ENCODE results near the gene GCK.
A peak's percentile ranks its signal among the peaks of the same experiment; 100 is the strongest.

The GCK gene

DNA sequence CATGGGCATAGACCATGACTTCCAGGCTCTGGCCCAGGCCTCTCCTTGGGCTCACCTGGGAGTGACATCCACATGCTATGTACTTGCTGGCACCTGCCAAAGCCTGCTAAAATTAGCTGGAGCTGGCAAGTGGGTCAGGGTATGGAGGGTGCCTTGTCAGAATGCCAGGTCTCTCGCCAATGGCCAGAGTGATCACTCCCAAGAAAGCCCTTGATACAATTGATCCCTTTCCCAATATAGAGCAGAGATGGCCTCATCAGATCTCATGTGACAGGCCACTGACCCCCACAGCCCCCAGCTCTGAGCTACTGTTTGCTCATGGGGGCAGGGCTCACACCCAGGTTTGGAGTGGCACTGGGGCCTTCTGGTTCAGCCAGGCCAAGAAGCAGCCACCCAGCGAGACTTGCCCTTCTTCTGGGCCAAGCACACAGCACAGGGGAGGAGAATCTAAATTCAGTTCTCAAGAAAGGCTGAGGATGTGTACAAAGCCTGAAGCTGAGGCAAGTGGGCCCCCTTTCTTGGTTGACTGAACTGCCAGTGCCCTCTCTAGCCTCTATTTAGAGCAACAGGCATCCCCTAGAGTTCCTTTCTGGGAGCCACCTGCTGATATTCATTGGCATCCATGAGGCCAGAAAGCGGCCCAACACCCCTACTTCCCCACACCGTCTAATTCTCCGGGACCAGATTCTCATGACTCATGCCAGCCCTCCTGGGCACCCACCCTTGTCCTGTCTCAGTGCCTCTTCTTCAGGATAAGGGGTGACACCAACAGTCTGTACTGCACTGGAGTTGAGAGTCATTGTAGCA, 29.2 kb downstream of the GCK start:
- DNase-seq = no peak
- intact Hi-C loops (cut with DNase I) = no loop called here

DNA sequence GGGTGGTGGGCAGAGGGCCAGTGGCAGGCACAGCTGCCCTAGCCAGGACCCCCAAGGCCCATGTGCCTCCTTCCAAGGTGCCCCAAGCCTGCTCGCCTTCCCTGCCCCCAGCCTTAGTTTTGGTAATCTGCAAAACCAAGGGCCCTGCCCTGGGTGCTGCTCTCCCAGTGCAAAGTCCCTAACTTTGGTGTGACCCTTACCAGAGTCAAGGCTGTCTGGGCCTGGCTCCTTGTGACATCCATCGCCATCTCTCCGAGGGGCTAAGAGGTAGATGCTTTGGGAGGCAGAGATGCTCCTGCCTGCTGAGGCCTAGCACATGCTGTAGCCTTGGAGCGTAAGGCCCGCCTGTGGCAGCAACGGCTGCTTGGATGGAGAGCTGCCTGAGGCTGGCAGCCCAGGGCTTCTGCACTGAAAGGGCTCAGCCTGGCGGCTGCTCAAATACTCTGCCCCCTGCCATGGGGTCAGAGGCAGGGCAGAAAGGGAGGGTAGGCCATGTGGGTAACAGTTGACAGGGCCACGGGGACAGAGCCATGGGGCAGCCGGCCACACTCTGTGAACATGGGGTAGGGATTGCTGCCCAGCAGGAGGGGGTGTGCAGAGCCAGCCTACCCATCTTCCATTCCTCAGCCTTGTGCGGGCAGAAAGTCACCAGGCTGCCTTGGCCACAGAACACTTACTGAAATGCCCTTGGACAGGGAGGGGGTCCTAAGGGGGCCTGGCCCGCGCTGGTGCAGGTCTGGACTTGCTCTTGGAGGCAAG, 30.2 kb downstream of the GCK start:
- intact Hi-C loops (cut with DNase I) = no loop called here
- peak in 1 of 10 donors; percentile 25 for DNase-seq

DNA sequence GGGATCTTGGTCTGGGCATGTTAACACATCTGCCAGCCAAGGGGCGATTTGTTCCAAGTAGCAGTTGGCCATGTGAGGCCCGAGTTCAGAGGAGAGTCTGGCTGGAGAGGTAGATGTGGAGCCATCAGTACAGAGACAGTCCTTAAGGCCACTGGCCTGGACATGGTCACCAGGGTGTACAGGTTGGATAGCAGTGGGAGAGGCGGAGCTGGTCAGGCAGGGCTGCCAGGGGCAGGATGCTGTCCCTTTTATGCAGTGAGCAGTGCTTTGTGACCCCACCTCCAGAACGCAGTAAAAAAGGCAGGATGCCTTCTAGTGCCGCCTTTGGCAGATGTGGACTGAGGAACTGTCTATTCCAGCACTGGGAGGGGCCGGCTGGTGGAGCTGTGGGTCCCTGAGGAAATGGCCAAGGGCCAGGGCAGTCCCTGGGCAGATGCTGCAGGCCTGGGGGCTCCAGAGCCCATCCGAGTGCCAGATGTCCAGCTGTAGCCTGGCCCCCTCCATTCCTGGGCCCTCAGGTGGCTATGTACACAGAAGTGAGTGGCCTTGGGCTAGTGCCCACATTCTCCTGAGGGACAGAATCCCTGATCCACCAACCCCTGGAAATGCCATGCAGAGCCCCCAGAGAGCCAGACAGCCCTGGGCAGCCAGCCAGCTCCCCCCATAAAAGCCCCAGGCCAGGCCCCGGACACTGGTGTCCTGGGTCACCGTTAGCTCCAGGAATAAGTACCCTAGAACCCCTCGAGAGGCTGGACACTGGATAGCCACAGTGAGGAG, 31.0 kb downstream of the GCK start:
- intact Hi-C loops (cut with DNase I) = no loop called here

DNA sequence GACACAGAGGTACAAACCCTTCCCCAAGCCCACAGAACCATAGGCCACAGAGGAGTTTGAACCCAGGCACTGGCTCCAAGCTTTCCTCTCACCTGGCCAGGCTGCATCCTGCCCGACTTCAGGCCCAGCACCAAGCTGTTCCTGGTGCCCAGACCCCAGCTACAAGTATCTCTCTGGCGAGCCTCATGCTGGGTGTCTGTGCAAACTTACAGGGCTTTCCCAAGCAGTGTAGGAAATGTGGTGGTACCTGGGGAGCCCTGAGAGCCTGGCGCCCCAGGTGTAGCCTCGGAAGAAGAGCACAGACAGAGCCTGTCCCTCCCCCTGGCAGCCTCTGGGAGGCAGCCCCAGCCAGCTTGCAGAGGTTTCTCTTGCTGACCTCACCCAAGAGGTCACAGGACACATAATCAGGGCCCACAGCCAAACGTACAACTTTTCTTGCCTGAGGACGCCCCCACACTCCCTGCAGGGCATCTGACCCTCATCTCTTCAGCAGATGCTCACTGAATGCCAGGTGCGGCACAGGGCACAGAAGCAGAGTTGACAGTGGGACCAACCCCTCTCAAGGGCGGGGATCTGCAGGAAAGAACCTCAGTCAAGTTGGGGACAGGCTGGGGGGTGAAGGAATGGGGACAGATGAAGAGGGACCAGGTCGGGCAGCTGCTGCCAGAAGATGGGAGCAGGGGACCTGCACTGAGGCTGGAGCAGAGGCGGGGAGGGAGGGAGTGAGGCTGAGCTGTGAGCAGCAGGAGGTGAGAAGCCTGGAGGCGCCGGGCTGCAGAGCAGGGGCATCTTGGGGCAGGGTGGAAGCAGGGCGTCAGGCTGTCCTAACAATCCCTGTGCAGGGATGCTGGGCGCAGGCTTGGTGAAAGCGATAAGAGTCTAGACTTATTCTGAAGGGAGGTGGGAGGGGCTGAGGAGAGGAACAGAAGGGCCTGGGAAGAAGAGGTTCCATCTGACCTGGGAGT, 31.8 kb downstream of the GCK start:
- DNase-seq = no peak
- intact Hi-C loops (cut with DNase I) = no loop called here

More for the DNA sequence above, 31.0 kb downstream of the GCK start:
- DNase-seq = no peak

DNA sequence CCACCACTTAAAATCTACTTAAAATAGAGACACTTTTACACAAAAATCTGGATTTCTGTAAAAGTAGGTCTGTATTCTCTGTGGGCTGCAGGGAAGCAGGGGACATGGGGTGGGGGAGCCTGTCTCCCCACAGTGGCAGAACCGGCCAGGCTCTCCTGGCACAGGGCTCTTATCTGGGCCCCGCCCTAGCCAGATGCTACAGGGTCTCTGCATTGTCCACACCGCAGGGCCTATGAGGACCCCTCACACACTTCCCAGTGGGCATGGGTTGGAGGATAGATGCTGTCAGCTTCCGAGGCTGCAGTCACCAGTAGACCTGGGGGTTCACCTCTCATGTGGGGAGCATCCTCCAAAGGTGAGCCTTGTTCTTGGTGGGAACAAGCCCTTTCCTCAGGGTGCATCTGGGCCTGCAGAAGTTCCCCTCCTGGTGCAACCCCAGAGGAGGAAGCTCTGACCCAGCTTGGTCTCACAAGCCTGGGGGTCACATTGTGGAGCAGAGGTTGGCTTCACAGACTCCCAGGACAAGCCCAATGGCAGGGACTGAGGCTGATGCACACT, 32.7 kb downstream of the GCK start:
- peak in 2 of 10 donors; percentile 30 to 60 for DNase-seq
- intact Hi-C loops (cut with DNase I) = no loop called here

DNA sequence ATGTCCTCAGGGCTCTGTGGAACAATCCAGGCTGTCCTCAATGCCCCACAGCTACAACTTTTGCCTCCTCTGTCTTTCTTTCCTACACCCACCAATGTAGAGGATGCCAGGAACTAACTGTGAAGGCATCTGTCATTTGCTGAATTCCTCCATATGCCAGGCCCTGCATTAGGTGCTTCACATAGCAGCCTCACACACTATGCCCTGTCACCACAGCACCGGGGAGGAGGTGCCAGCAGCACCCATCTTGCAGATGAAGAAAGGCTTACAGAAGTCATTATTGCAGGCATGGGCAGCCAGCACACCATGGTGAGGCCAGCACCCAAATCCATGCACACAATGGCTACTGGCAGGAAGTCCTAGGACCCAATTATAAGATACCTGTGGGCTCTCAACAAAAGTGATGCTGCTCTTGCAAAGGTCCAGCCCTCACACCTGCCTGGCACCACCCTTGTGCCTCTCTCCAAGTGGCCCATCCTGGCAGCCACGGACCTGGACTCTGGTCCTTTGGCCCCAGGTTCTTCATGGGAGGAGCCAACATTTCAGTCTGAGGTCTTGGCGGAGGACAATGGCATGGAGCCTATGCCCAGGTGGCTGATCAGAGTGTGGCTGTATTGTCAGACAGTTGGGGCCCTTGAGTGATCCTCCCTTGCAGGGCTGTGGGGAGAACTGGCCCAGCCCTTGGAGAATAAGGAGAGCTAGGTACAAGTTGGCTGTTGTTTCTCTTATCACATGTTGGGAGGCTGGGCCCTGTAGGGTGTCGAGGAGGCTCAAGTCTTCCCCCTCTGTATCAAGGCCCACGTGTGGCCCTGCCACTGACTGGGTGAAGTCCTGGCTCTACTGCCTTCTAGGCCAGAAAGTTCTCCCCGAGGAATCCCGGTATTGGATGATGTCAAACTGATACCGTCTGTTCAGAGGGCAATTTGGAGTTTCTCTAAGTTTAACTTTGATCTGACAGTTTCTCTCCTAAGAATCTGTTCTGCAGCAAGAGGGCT, 33.8 kb downstream of the GCK start:
- peak in 4 of 10 donors; percentile 30 to 92 (median 72) for DNase-seq
- intact Hi-C loops (cut with DNase I) = no loop called here

DNA sequence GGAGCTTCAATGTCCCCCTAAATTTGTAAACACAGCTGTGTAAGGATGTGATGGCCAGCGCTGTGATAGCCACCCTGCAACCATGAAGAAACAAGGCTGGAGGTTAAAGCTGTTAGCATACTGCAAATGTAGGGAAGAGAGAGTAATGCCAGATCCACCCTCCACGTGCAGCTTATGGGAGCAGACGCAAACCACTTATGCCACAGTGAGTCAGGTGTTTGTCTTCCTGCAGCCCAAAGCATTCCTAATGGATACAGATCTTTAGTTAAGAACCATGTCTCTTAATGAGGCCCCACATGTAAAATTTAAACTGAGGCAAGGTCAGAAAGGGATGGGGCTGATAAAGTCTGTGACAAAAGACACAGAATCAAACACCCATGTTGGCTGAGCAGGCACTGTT, 34.5 kb downstream of the GCK start:
- intact Hi-C loops (cut with DNase I) = no loop called here
- peak in 1 of 10 donors; percentile 14 for DNase-seq

DNA sequence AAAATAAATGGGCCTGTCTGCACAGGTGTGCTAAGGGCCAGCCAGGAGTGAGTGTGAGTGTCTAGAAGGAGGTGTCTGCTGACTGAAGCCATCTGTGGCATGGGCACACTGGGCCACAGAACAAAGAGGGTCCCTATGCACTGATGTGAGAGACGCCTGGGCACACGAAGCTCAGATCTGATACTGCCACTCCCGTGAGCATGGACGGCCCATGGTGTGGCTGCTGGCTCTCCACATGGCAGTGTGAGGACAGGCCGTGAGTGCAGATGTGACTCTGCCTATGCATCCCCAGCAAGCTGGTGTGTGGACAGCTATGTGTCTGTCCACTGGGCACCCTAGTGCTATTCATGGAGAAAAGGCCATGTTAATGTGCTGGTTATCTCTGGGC, 35.3 kb downstream of the GCK start:
- peak in 1 of 10 donors; percentile 52 for DNase-seq
- intact Hi-C loops (cut with DNase I) = no loop called here

DNA sequence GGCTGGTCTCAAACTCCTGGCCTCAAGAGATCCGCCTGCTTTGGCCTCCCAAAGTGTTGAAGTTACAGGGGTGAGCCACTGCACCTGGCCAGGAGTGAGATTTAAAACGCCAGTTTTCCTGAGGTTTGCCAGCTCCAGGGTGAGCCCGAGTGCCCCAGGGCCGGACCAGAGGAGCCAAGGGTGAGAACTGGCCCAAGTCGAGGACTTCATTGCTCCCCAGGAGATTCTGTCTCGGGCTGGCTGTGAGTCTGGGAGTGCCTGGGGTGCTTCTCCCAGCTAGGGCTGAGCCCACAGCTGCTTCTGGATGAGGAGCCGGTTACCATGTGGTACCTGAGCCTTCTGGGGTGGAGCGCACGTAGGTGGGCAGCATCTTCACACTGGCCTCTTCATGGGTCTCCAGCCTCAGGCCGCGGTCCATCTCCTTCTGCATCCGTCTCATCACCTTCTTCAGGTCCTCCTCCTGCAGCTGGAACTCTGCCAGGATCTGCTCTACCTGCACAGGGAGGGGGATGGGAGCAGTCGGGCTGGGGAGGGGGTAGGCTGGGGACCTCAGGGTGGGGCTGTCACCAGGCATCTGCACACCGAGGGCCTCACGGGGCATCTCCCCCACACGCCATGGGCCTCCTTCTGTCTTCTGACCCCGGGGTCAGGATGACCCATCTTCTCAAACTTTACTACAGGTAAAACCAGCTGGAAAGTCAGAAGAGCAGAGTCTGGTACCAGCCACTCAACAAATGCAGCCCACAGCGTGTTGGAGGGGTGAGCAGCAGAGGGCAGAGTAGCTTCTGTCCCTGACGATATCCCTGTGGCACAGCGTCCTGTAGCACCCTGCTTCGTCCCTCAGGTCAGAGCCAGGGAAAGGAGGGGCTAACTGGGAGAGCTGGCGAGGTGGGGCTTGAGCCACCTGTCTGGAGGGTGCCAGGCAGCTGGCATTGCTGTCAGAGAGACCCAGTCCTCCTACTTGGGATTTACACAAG, 36.0 kb downstream of the GCK start:
- peak in 2 of 10 donors; percentile 57 to 66 for DNase-seq
- intact Hi-C loops (cut with DNase I) = no loop called here

DNA sequence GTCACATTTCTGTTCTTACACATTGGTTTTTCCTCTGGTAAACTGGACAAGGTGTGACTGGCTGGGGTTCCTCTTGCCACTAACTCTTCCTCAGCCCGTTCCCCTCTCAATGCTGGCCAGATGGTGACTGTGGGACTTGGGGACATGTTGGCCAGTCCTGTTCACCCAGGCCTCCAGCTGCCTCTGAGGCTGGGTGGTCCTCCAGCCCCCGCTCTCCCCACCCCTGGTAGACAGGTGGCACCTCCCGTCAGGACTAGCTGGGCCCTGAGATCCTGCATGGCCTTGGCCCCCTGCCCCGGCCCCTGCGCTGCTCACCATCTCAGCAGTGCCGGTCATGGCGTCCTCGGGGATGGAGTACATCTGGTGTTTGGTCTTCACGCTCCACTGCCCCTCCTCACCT, 37.3 kb downstream of the GCK start:
- intact Hi-C loops (cut with DNase I) = no loop called here
- DNase-seq = peak in 1 of 10 donors; percentile 74

DNA sequence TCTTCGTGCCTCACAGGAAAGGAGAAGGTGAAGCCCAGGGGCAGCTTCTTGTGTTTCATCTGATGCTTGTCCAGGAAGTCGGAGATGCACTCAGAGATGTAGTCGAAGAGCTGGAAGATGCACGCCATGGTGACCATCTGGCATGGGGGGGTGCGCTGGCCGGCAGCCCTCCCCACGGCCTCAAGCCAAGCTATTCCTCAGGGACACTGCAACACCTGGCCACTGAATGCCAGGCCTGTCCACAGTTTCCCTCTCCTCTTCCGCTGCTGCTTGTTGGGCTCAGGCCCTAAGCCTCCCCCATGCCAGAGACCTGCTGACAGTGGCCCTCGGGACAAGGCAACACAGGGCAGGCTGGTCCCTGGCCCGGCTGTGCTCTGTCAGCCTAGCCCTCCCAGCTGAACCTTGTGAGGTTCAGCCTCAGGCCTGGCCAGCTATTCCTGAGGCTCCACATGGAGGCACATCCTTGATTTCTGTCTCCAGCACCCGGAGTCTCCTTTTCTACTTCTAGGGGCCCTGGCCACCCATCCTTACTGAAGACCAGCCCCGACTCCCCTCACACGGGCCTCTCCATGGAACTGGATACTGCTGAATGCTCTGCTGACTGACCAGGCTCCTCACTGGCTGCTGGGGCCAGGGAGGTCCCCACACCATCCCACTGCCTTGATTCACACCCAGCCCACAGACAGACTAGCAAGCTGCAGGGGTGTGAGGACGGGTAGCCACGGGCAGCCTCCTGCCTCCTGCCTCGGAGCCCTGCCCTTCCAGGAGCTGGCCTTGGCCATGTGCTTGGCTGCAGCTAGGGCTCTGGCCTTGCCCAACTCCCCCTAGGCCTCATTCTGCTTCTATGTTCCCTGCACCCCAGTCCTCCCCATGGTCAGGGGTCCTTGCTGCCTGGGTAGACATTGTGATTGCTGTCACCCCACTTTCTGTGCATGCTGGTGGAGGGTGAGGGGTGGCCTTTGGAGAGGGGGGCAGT, 38.0 kb downstream of the GCK start:
- intact Hi-C loops (cut with DNase I) = no loop called here
- DNase-seq = peak in 1 of 10 donors; percentile 70

DNA sequence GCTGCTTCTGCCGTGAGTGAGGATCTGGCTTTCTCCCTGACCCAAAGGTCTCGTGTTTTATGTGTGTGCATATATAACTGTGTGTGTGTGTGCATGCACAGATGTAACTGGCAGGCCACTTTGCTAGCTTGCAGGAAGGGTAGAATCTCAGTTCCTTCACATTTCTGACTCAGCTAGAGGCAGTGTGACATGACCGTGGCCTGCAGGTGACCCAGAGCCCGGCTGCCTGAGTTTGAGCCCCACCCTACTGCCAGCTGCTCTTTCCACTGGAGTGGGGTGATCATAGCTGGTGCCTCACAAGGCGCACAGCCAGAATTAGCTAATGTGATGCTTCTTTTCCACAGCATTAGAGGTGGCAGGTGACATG, 38.8 kb downstream of the GCK start:
- DNase-seq = no peak
- intact Hi-C loops (cut with DNase I) = no loop called here

DNA sequence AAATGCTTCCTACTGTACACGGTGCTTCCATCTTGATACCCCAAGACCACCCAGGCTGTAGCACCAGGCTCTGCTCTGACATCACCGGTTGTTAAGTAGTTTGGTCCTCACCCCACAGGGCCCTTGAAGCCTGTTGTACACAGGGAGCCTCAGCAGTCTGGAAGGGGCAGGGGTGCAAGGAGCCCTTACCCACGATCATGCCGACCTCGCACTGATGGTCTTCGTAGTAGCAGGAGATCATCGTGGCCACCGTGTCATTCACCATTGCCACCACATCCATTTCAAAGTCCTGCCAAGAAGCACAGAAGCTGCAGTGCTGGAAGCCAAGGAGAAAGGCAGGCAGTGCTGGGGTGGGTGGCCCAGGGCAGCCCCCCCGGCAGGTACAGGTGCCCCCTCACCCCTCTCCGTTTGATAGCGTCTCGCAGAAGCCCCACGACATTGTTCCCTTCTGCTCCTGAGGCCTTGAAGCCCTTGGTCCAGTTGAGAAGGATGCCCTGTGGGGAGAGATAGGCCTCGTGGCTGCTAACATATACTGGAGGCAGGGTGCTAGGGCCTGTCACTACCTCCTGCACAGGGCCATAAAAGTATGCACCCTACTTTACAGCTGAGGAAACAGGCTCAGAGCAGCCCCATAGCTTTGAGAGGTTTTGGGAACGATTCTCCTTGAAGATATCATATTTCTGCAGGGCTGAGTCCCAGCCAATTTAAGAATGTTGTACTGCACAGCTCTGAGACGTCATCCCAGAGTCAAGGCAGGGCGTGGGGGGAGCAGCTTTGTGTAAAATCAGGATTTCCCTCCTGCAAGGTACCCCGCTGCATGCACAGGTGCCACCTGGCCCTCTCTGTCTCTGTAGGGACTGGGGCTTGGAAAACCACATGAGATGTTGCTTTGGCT, 39.4 kb downstream of the GCK start:
- intact Hi-C loops (cut with DNase I) = no loop called here
- DNase-seq = peak in 2 of 10 donors; percentile 22 to 49

DNA sequence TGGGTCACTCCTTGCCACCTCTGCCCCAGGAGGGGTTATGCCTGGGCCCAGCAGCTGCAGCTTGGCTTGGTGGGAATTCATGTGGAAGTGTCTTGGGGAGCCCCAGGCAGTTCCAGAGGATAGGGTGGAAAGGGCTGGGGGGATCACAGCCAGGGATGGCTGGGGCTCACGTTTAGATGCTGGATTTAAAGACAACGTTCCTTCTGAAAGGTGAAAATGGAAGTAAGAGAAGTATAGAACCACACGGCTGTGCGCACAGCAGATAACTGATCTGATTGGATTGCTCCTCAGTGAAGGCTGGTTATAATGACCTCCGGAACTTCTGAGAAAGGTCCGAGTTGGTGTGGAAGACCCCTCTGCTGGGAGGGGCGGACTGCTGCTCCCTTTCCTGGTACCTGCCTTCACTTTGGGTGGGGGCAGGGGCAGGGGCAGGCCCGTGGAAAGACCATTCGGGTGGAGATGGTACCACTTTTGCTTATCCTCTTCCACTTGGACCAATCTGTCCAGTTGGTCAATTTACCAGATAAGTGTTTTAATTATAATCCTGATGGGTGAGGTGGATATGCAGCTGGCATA, 40.2 kb downstream of the GCK start:
- intact Hi-C loops (cut with DNase I) = no loop called here
- peak in 1 of 10 donors; percentile 55 for DNase-seq

DNA sequence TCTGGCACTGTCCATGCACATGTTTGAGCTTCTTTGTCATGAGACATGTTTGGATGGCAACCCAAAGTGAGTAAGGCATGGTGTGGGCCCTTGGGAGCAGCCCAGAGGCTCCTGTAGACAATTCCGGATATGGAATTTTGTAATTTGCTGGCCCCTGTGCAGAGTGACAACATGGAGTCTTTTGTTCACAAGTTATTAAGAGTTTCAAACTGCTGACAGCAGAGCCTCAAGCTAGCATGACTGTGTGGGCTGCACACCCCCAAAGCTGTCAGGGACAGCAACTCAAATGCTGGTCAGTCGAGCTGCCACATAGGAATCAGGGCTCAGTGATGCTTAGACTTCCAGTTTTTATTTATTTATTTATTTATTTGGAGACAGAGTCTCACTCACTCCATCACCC, 41.1 kb downstream of the GCK start:
- intact Hi-C loops (cut with DNase I) = no loop called here
- peak in 1 of 10 donors; percentile 36 for DNase-seq

Data from posterior cingulate gyrus (tissue), 11 donors.